HL-60/S4 treated with retinoic acid at 250 ng/mL for 4 days and 3 days (cell line): ENCODE data around the gene TMEM179B.
"Not testable (repeated sequence)": the region's sequence is repeated elsewhere in the genome, so short reads cannot be mapped to it uniquely, and the experiment has no call there.

Experiments used
- in situ Hi-C: fragments of 300-500 bp; cut with MboI; formaldehyde crosslinking; loops from 2 replicates; pipeline ENCODE4 v1.7.0; 2022; ENCODE audit warnings: low sequenced_read_pairs

TMEM179B gene

GRCh38 chr11:62788991-62789390 lies 1.8 kb downstream of the TMEM179B start:
- in situ Hi-C loops, result no loop called here

- in situ Hi-C loops, result no loop called here
Observed at GRCh38 chr11:62789576-62789975, 2.4 kb downstream of the TMEM179B start.

GRCh38 chr11:62791501-62792201 lies 4.4 kb downstream of the TMEM179B start, which contains the start of gene TMEM223:
Gene TMEM223 (minus strand): TSS chr11:62792006. CDS start chr11:62791994, 12 bp downstream.
- in situ Hi-C loops, result no loop called here

GRCh38 chr11:62792202-62792575 lies 5.0 kb downstream of the TMEM179B start:
- in situ Hi-C loops, result no loop called here

GRCh38 chr11:62794201-62794775 lies 7.1 kb downstream of the TMEM179B start:
- in situ Hi-C loops, result no loop called here

GRCh38 chr11:62796281-62796680 lies 9.1 kb downstream of the TMEM179B start:
- in situ Hi-C loops, result no loop called here

GRCh38 chr11:62799486-62799885 lies 12.3 kb downstream of the TMEM179B start:
- in situ Hi-C loops, result no loop called here

- in situ Hi-C loops, result no loop called here
Observed at GRCh38 chr11:62801071-62801470, 13.9 kb downstream of the TMEM179B start.

GRCh38 chr11:62804310-62805075 lies 17.3 kb downstream of the TMEM179B start:
- in situ Hi-C loops, result no loop called here

- in situ Hi-C loops, result no loop called here
Observed at GRCh38 chr11:62805076-62805892, 18.1 kb downstream of the TMEM179B start, which contains the start of gene NXF1. Gene NXF1 (minus strand): TSS chr11:62805440. CDS start chr11:62805356, 84 bp downstream.

GRCh38 chr11:62805961-62806441 lies 18.8 kb downstream of the TMEM179B start:
- in situ Hi-C loops, result no loop called here

- in situ Hi-C loops, result no loop called here
Observed at GRCh38 chr11:62806611-62807121, 19.5 kb downstream of the TMEM179B start.

GRCh38 chr11:62810748-62811147 lies 23.5 kb downstream of the TMEM179B start:
- in situ Hi-C loops, result no loop called here

GRCh38 chr11:62811659-62812058 lies 24.5 kb downstream of the TMEM179B start:
- in situ Hi-C loops, result no loop called here

- in situ Hi-C loops, result no loop called here
Observed at GRCh38 chr11:62816557-62816956, 29.4 kb downstream of the TMEM179B start.

- in situ Hi-C loops, result no loop called here
Observed at GRCh38 chr11:62817129-62817528, 29.9 kb downstream of the TMEM179B start.

- in situ Hi-C loops, result no loop called here
Observed at GRCh38 chr11:62823677-62824076, 36.5 kb downstream of the TMEM179B start.

GRCh38 chr11:62828130-62828529 lies 40.9 kb downstream of the TMEM179B start:
- in situ Hi-C loops, result not testable (repeated sequence)

- in situ Hi-C loops, result no loop called here
Observed at GRCh38 chr11:62830904-62831519, 43.8 kb downstream of the TMEM179B start.
